Activated gamma-delta T cell treated with anti-CD3 and anti-CD28 coated beads, Interleukin-2, amount 50 U/mL, for 16 hours (primary cell): ENCODE measurements around the gene SYNE2.
"Not testable (repeated sequence)": the region's sequence is repeated elsewhere in the genome, so short reads cannot be mapped to it uniquely, and the experiment has no call there.

Experiments
- DNase-seq: peaks from one replicate; pipeline ENCODE4 v3.0.0-alpha.2; 2020; ENCODE audit warnings: low read depth

SYNE2 gene

DNA sequence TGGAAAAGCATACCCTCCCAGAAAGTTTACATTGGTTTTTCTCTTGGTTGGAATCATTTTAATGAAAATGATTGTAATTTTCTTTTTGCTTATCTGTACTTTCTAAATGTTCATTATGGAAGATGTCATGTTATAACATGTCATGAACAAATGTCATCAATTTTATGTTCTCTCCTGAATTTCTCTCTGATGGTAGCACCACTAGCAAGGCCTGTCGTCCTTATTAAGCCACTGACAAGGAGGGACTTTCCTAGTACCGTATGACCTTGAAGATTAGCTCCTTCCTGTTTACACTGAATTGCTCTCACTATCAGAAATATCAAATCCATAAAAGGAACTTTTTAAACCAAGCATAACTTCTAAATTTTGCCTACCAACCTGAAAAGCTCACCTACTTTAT, 342.4 kb downstream of the SYNE2 start:
- no peak for DNase-seq

GRCh38 chr14:64196056-64196455, 343.3 kb downstream of the SYNE2 start:
- no peak for DNase-seq

DNA sequence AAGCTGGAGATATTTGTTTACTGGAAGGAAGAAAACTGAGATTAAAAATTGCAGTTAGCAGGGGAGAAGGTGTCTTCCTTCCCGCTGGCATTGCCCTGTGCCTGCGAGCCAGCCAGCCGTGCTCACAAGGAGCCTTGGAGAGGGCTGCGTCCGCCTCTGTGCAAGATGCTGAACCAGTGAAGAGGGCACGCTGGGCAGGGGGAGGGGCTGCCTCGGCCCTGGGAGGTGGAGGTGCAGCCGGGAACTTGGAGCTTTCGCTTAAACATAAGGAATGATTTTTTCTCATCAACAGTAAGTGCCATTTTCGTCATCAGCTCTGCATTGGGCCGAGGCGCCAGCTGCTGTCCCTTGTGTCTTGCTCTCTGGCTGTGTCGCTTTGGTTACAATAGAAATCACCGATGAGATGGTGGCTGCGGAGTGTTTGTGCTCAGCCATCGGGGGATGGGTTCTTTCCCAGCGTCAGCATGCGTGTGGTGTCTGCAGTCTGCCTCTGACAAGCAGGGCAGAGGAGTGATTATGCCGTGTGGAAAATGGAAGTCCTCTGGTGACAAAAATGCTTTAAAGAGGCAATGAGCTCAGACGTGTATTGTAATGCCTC, 344.1 kb downstream of the SYNE2 start:
- DNase-seq = no peak

- no peak for DNase-seq
These were observed 345.2 kb downstream of the SYNE2 start for GRCh38 chr14:64197996-64198395.

GRCh38 chr14:64198486-64198885, 345.7 kb downstream of the SYNE2 start:
- DNase-seq = no peak

DNA sequence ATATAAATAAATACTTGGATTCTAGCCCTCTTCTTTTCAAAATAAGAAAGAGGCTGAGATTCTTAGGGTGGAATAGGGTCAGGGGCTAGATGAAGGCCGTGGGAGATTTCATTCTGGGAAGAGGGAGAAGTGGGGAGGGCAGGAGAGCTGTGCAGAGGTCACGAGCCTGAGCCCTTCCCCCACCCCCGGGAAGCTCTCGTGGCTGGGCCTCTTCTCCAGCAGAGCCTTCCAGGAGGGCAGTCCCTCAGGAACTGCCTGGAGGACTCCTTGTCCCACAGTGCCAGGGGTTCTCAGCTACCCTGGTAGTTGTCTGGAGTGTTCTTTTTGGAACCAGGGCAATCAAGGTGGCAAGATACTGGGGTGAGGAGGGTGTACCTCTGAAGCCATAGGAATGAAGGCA, 347.4 kb downstream of the SYNE2 start:
- DNase-seq = no peak

DNA sequence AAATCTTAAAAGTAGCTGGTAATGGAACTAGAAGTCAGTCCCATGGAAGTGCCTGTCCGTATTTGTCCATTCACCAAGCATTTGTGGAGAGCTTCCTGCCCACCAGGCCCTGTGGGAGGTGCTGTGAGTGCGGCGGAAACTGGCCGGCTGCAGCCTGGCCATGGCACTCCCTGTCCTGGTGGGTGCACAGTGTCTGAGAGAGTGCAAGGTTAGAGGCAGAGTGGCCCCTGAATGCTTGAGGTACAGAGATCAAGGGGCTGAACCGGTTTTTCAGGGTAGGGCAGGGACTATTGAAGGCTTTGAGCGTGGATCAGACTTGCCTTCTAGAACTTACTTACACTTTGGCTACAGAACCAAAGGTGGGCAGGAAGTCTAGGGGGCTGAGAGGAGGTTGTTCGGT, 348.5 kb downstream of the SYNE2 start:
- DNase-seq = no peak

DNA sequence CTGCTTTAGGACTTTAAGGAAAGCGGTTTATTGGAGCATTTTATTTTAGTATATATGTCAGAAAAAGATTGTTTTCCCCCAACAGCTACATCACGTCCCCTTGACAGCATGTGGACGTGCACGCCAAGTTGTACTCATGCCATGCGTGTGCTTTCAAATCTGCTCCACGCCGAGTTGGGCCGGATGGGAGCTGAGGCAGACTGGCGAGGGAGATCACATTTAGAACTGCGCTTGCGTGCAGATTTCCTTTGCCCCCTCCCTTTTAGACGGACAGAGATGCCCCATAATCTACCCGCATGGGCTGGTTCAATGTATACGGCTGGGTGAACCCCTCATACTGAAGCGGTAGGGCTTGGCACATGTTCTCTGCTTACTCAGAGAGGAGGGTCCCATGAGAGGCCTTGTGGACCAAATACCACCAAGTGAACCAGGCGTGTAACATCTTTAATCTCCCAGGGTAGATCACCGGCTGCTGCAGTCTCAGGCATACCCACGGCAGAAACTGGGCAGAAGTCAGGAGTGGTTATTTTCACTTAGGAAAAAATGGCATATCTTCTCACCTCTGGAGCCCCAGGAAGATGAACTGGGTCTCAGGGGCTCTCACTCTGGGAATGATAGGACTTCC, 349.2 kb downstream of the SYNE2 start:
- DNase-seq = no peak

DNA sequence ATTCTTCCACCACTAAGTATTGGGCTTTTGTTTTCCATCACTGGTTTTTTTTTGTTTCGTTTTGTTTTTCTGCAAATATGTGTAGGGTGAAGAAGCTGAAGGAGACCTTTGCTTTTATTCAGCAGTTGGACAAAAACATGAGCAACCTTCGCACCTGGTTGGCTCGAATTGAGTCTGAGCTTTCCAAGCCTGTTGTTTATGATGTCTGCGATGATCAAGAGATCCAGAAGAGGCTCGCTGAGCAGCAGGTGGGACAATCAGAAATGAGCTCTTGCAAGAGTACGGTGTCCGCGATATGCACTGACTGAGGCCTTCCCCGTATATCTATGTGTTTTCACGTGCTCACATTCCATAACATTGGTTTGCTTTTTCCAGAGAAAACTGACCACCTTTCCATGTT, 349.9 kb downstream of the SYNE2 start:
- DNase-seq = no peak

DNA sequence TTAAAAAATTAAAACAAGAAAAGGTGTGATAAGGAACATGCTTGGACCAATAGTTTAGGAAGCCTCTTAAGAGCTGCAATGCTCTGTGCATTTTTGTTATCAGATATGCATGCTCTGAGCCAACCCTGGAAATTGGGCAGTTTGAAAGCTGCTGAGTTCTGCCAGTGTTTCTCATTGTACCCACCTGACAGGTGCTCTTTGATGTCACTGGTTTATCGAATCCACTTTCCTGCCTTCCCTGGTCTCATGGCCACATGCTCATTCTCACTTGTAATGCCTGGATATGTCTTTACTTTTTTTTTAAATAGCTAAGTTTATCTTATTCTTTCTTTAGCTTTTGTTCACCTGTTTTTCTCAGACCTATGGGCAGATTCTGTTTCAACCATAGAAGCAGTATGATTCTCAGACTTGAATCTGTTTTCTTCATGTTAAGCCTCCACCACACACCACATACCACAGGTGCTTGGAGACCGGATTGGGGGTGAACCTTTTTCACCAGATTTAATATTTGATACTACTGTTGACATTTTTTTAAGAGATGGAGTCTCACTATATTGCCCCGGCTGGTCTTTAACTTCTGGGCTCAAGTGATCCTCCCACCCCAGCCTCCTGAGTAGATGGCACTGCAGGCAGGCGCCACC, 350.7 kb downstream of the SYNE2 start:
- no peak for DNase-seq

DNA sequence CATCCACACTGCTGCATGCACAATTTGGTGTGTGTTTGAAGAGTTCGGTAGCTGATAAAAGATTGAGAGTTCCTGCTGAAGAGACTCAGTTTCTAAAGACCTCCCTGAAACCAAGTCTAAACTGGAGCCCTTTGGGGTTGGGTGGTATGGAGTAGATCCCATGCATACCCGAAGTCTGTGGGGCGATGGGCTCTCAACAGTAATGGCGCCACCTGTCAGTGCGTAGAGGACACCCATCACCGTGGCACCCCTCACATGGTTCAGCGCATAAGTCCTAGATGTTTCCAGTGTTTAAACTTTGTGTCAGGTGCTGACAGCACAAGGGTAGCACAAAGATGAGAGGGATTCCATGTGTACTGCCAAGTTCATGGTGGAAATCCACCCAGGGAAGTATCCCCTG, 355.5 kb downstream of the SYNE2 start:
- no peak for DNase-seq

DNA sequence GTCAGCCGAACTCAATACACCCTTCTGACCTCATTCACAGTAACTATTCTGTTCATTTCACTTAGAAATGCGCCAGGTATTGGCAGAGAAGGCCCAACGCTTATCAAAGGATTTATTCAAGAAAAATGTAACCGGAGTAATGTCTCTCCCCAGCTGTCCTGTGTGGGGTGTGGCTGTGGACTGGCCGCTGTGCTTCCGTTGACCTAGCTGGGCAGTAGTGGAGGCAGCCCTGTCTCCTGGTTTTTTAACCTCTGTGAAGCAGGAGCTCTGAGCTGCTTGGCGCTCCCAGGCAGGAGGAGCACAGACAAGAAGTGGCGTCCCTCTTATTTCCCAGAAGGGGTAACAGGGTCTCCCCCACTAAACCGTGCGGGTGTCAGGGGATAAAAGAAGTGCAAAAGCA, 356.2 kb downstream of the SYNE2 start:
- no peak for DNase-seq

- no peak for DNase-seq
These were observed 356.8 kb downstream of the SYNE2 start for GRCh38 chr14:64209444-64210131.

DNA sequence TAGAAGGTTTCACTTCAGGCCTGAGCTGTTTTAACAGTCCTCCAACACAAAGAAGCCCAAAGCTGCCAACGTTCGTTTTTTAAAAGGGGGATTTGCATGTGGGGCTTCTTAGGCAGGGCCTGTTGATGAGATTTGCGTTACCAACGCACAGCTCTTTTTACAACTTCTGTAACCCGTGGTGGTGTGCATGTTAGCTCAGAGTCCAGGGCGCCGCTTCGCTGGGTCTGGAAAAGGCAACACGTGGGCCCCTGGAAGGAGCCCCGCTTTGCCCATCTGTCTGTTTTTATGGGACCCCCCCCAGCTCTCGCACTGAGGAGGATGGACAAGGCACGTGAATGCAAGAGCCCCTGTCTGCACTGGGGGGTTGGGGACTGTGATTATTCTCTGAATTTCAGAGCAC, 357.4 kb downstream of the SYNE2 start:
- DNase-seq = no peak

- not testable (repeated sequence) for DNase-seq
These were observed 358.1 kb downstream of the SYNE2 start for GRCh38 chr14:64210912-64211311.

GRCh38 chr14:64212666-64213065, 359.9 kb downstream of the SYNE2 start:
- DNase-seq = no peak

DNA sequence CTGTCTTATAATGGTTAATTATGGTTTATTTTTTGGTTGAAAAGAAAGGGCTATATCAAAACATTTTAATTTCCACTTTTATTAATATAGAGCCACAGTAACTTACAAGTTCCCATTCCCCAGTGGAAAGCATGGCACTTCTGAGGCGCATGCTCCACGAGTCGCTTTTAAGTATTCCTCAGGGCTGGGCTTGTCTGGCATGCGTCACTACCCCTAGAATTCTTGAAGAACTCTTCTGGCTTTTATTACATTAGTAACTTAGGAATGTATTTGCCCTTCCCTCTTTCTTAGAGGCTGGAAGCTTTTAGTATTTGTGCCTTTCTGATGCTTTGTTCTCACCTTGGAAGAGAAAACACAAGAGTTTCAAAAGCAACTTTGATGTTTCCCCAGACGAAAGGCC, 360.3 kb downstream of the SYNE2 start:
- DNase-seq = no peak

DNA sequence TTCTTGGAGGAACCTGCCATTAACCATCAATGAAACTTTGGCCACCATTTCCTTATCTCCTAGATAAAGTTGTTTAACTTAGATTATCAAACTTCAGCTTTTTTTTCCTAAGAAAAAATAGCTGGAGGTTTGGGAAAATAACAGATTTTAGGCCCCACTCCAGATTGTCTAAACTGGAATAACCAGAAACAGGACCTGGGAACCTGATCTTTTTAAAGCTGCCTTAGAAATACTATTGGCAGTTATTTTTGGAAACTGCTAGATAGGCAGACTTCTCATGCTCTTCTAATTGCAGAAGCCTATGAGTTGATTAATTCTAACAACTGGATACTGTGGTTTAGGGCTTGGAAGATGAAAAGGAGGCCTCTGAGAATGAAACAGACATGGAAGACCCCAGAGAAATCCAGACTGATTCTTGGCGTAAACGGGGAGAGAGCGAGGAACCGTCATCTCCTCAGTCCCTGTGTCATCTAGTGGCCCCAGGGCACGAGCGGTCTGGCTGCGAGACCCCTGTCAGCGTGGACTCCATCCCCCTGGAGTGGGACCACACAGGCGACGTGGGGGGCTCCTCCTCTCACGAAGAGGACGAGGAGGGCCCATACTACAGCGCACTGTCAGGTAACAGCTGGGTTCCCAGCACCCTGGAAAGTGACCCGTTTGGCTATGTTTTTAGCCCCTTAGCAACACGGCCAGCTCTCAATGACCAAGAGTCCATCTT, 361.2 kb downstream of the SYNE2 start:
- DNase-seq = no peak

- no peak for DNase-seq
These were observed 362.5 kb downstream of the SYNE2 start for GRCh38 chr14:64215274-64215673.

DNA sequence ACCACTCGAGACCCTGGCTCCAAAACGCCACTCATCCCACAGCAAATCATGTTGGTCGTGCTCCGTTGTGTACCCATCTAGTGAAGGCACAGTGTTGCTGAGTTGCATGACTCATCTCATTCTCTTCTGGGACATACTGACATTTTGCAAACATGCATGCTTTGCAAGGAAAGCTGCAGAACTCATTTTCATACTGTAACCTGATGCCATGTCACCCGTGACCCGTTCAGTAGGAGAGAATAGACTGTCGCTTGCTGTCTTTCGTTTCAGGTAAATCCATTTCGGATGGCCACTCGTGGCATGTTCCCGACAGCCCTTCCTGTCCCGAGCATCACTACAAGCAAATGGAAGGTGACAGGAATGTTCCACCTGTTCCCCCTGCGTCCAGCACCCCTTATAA, 363.2 kb downstream of the SYNE2 start:
- DNase-seq = no peak

DNA sequence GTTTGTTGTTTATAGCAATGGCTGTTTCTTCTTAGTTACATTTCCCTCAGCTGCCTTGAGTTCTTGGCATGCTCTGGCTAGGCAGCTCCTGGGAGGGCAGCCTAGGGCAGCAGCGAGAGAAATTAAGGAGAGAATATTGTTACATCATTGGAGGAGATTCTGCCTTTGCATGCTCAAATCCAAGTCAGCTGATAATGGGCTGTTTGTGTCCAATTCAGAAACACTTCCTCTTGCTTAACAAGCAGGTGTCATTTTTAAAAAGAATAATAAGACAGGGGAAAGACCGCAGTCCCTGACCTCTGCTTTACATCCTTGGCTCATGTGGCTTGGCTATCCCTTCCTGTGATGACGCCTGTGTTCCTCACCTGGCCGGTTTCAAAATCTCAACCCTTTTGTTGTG, 364.5 kb downstream of the SYNE2 start:
- DNase-seq = no peak

GRCh38 chr14:64217834-64218233, 365.0 kb downstream of the SYNE2 start:
- no peak for DNase-seq
